Liver (tissue), 3 donors: ENCODE measurements around the gene GTPBP1.

Experiments
- RXRA ChIP-seq, 2 donors: IDR thresholded peaks; 2 replicates each; pipeline ENCODE4 v1.6.1; 2017 to 2018; ENCODE audit warnings: antibody characterized with exemption in 2 of 2, mild to moderate bottlenecking in 1 of 2
- TAF1 ChIP-seq: conservative IDR thresholded peaks from 2 replicates; pipeline ENCODE4 v1.6.1; 2016; ENCODE audit warnings: antibody characterized with exemption, mild to moderate bottlenecking
- TF ChIP-seq, protein P1 (sequence below): IDR thresholded peaks from 2 replicates; pipeline ENCODE4 v1.6.1; 2016; ENCODE audit warnings: antibody characterized with exemption
- TF ChIP-seq, protein P2 (sequence below): fragments of 150-350 bp; IDR thresholded peaks from 2 replicates; pipeline ENCODE4 v1.5.1; 2017; ENCODE audit warnings: improper control_type of control experiment, low read depth, low read length; ENCODE audit not compliant: missing input control
- donor health status: healthy.
- donor health status: healthy.

DNA sequence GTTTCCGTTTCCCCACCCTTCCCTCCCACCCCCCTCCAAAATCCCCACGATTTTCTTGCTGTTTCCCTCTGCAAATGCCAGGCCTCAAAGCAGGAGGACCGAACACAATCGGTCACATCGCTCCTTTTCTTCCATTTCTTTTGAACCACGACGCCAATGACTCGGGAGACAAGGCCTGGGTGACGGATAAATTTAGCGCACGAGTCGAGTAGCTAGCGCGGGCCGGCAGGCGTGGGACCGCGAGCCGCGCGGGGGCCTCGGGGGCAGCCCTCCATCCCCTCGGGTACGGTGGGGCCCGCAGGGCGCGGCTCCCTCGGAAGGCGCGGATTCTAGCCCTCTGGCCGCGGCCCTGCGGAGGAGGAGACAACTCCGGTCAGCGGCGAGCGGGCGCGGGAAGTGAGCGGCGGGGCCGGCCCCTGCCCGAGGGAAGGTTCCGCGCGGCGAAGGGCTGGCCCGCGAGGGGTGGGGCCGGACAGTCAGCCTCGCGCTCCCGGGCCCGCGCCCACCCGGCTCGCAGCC, 5.4 kb upstream of the GTPBP1 start:
- TF ChIP-seq RXRA (IDR thresholded peaks at IDR 0.05) (no peak), TAF1 (no peak)
- TF ChIP-seq, protein P1, sequence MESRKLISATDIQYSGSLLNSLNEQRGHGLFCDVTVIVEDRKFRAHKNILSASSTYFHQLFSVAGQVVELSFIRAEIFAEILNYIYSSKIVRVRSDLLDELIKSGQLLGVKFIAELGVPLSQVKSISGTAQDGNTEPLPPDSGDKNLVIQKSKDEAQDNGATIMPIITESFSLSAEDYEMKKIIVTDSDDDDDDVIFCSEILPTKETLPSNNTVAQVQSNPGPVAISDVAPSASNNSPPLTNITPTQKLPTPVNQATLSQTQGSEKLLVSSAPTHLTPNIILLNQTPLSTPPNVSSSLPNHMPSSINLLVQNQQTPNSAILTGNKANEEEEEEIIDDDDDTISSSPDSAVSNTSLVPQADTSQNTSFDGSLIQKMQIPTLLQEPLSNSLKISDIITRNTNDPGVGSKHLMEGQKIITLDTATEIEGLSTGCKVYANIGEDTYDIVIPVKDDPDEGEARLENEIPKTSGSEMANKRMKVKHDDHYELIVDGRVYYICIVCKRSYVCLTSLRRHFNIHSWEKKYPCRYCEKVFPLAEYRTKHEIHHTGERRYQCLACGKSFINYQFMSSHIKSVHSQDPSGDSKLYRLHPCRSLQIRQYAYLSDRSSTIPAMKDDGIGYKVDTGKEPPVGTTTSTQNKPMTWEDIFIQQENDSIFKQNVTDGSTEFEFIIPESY = no peak
- TF ChIP-seq, protein P2, sequence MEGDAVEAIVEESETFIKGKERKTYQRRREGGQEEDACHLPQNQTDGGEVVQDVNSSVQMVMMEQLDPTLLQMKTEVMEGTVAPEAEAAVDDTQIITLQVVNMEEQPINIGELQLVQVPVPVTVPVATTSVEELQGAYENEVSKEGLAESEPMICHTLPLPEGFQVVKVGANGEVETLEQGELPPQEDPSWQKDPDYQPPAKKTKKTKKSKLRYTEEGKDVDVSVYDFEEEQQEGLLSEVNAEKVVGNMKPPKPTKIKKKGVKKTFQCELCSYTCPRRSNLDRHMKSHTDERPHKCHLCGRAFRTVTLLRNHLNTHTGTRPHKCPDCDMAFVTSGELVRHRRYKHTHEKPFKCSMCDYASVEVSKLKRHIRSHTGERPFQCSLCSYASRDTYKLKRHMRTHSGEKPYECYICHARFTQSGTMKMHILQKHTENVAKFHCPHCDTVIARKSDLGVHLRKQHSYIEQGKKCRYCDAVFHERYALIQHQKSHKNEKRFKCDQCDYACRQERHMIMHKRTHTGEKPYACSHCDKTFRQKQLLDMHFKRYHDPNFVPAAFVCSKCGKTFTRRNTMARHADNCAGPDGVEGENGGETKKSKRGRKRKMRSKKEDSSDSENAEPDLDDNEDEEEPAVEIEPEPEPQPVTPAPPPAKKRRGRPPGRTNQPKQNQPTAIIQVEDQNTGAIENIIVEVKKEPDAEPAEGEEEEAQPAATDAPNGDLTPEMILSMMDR = no peak
